GM10248 (cell line): ENCODE results near the gene CD163L1.
"Not testable (repeated sequence)": the region's sequence is repeated elsewhere in the genome, so short reads cannot be mapped to it uniquely, and the experiment has no call there.

Experiments
- CTCF ChIA-PET: fragments of 300-600 bp; sonication (Branson Sonifier 250); formaldehyde crosslinking; extraction: SDS; loops from one replicate; lab custom pipeline; 2021; ENCODE audit warnings: antibody characterized with exemption; lab: Yijun Ruan, JAX
- POLR2A ChIA-PET: fragments of 350-650 bp; sonication (Branson Sonifier 250); formaldehyde crosslinking; extraction: SDS; loops from one replicate; lab custom pipeline; 2020; ENCODE audit warnings: antibody characterized with exemption; lab: Yijun Ruan, JAX
- DNase-seq: peaks from one replicate; pipeline ENCODE4 v3.0.0; 2012; ENCODE audit errors: extremely low spot score
- CTCF ChIP-seq: IDR thresholded peaks from 2 replicates; pipeline ENCODE4 v1.5.1; 2012; ENCODE audit warnings: mild to moderate bottlenecking, low read depth; ENCODE audit errors: extremely low read depth, missing control alignments, control extremely low read depth

The CD163L1 gene

GRCh38 chr12:7346551-7347225 lies 97.3 kb downstream of the CD163L1 start:
- ChIA-PET POLR2A (no interaction called here), CTCF (no interaction called here)
- no peak for TF ChIP-seq CTCF
- DNase-seq: no peak

- POLR2A ChIA-PET: no interaction called here
- CTCF ChIA-PET: no interaction called here
- DNase-seq: no peak
- TF ChIP-seq CTCF: no peak
Observed at GRCh38 chr12:7344833-7345606, 98.9 kb downstream of the CD163L1 start.

- CTCF ChIA-PET: no interaction called here
- no peak for TF ChIP-seq CTCF
- no peak for DNase-seq
- POLR2A ChIA-PET: no interaction called here
Observed at GRCh38 chr12:7339675-7340074, 104.3 kb downstream of the CD163L1 start.

GRCh38 chr12:7337790-7338189 lies 106.2 kb downstream of the CD163L1 start:
- DNase-seq, POLR2A ChIA-PET, CTCF ChIA-PET: not testable (repeated sequence)

GRCh38 chr12:7327918-7328317 lies 116.0 kb downstream of the CD163L1 start:
- CTCF ChIA-PET: interaction anchor here (1.0 to 1.3 kb wide), 2 partner anchors 13 to 37 kb away, joined by 3 read pairs; no protein-coding TSS in a partner anchor
- POLR2A ChIA-PET: no interaction called here
- no peak for TF ChIP-seq CTCF
- no peak for DNase-seq

- no peak for TF ChIP-seq CTCF
- DNase-seq: no peak
- CTCF ChIA-PET: no interaction called here
- POLR2A ChIA-PET: no interaction called here
Observed at GRCh38 chr12:7324176-7324575, 119.8 kb downstream of the CD163L1 start.

GRCh38 chr12:7322599-7322998 lies 121.4 kb downstream of the CD163L1 start:
- ChIA-PET POLR2A (no interaction called here), CTCF (interaction anchor here (1.6 kb wide), 1 partner anchor 45 kb away, joined by 3 read pairs; no protein-coding TSS in a partner anchor)
- no peak for TF ChIP-seq CTCF
- no peak for DNase-seq
